ENCODE results near the gene NCKAP5L.
A peak's percentile ranks its signal among the peaks of the same experiment; 100 is the strongest.
"Not testable (repeated sequence)": the region's sequence is repeated elsewhere in the genome, so short reads cannot be mapped to it uniquely, and the experiment has no call there.

NCKAP5L gene

GRCh38 chr12:49828133-49829091 is at the start of gene NCKAP5L:
TSS of gene NCKAP5L (minus strand) at chr12:49828413. CDS start at chr12:49804044, 24,369 bp downstream.
- peak; percentile 88 for DNase-seq

GRCh38 chr12:49877066-49877465 is 48.9 kb upstream of the NCKAP5L start:
- no peak for DNase-seq

GRCh38 chr12:49876070-49876469 is 47.9 kb upstream of the NCKAP5L start:
- no peak for DNase-seq

GRCh38 chr12:49875115-49875720 is 47.0 kb upstream of the NCKAP5L start:
- no peak for DNase-seq

- no peak for DNase-seq
These were observed 46.1 kb upstream of the NCKAP5L start for GRCh38 chr12:49874142-49874897.

- DNase-seq = no peak
These were observed 45.2 kb upstream of the NCKAP5L start for GRCh38 chr12:49873361-49873934.

- DNase-seq = no peak
These were observed 44.6 kb upstream of the NCKAP5L start for GRCh38 chr12:49872781-49873181.

GRCh38 chr12:49872381-49872780 is 44.2 kb upstream of the NCKAP5L start:
- DNase-seq = no peak

GRCh38 chr12:49871811-49872251 is 43.6 kb upstream of the NCKAP5L start:
- not testable (repeated sequence) for DNase-seq

GRCh38 chr12:49871263-49871561 is 43.0 kb upstream of the NCKAP5L start:
- no peak for DNase-seq

GRCh38 chr12:49870501-49871262 is 42.5 kb upstream of the NCKAP5L start:
- DNase-seq = no peak

GRCh38 chr12:49869816-49870500 is 41.7 kb upstream of the NCKAP5L start:
- DNase-seq = no peak

GRCh38 chr12:49868952-49869815 is 41.0 kb upstream of the NCKAP5L start:
- DNase-seq = no peak

- no peak for DNase-seq
These were observed 40.2 kb upstream of the NCKAP5L start for GRCh38 chr12:49868449-49868848.

GRCh38 chr12:49867570-49868341 is 39.5 kb upstream of the NCKAP5L start:
- DNase-seq = no peak

GRCh38 chr12:49866859-49867569 is 38.8 kb upstream of the NCKAP5L start:
- DNase-seq = peak; percentile 59

GRCh38 chr12:49865782-49866135 is 37.5 kb upstream of the NCKAP5L start:
- no peak for DNase-seq

- DNase-seq = no peak
These were observed 37.0 kb upstream of the NCKAP5L start for GRCh38 chr12:49865109-49865781.

- no peak for DNase-seq
These were observed 36.5 kb upstream of the NCKAP5L start for GRCh38 chr12:49864798-49865090.

Data from activated CD4-positive, alpha-beta T cell treated with anti-CD3 and anti-CD28 coated beads for 1 hour (primary cell).